Astrocyte (in vitro differentiated cells and primary cell): ENCODE results near the gene CLNS1A. TPM values are rescaled to one million over a fixed set of nuclear protein-coding genes. Genes with fewer than 3 reads are reported as not detected.

ENCODE experiments used
- DNase-seq: peaks from one replicate; pipeline ENCODE4 v3.0.0-alpha.2; 2010; ENCODE audit warnings: low read depth
- FAIRE-seq: peaks from 2 replicates; lab custom pipeline; 2011; peaks lifted over from hg19 to GRCh38; lab: Jason Lieb, UNC
- H2AFZ ChIP-seq: 2 replicates; pipeline ENCODE4 v1.6.0; 2012; ENCODE audit warnings: low read depth, low read length, inconsistent platforms
- H3K27ac ChIP-seq: 2 replicates; pipeline ENCODE4 v1.5.1; 2011; ENCODE audit warnings: low read depth, low read length, inconsistent platforms
- H3K27me3 ChIP-seq: 2 replicates; pipeline ENCODE4 v1.6.0; 2011; ENCODE audit warnings: low read length, inconsistent platforms; ENCODE audit not compliant: insufficient read depth
- H3K36me3 ChIP-seq: 2 replicates; pipeline ENCODE4 v1.5.1; 2011; ENCODE audit warnings: low read length, inconsistent platforms; ENCODE audit not compliant: insufficient read depth
- H3K4me1 ChIP-seq: 2 replicates; pipeline ENCODE4 v1.5.1; 2011; ENCODE audit warnings: low read length, inconsistent platforms; ENCODE audit not compliant: insufficient read depth
- H3K4me2 ChIP-seq: 2 replicates; pipeline ENCODE4 v1.6.0; 2012; ENCODE audit warnings: low read length, inconsistent platforms
- H3K4me3 ChIP-seq: 2 replicates; pipeline ENCODE4 v1.5.1; 2011; ENCODE audit warnings: low read depth, mild to moderate bottlenecking, low read length, inconsistent platforms; ENCODE audit not compliant: insufficient read depth
- H3K79me2 ChIP-seq: 2 replicates; pipeline ENCODE4 v1.6.0; 2012; ENCODE audit warnings: mild to moderate bottlenecking, low read length, inconsistent platforms; ENCODE audit not compliant: insufficient read depth
- H3K9ac ChIP-seq: 2 replicates; pipeline ENCODE4 v1.6.0; 2012; ENCODE audit warnings: mild to moderate bottlenecking, low read length, inconsistent platforms
- H3K9me3 ChIP-seq: 2 replicates; pipeline ENCODE4 v1.5.1; 2012; ENCODE audit warnings: low read depth, mild to moderate bottlenecking, low read length, inconsistent platforms; ENCODE audit not compliant: insufficient read depth
- H4K20me1 ChIP-seq: 2 replicates; pipeline ENCODE4 v1.6.0; 2012; ENCODE audit warnings: low read length, inconsistent platforms; ENCODE audit not compliant: insufficient read depth
- H3K27ac Mint-ChIP-seq: one replicate; pipeline ENCODE4 v1.8.0; 2021; ENCODE audit warnings: mild to moderate bottlenecking, mixed read lengths; ENCODE audit not compliant: unreplicated experiment
- H3K27me3 Mint-ChIP-seq: one replicate; pipeline ENCODE4 v1.8.0; 2021; ENCODE audit warnings: low read depth, mixed read lengths; ENCODE audit not compliant: unreplicated experiment
- H3K36me3 Mint-ChIP-seq: one replicate; pipeline ENCODE4 v1.8.0; 2021; ENCODE audit warnings: low read depth, mixed read lengths; ENCODE audit not compliant: unreplicated experiment
- H3K4me1 Mint-ChIP-seq: one replicate; pipeline ENCODE4 v1.8.0; 2021; ENCODE audit warnings: low read depth, mixed read lengths; ENCODE audit not compliant: unreplicated experiment
- H3K4me3 Mint-ChIP-seq: one replicate; pipeline ENCODE4 v1.8.0; 2021; ENCODE audit warnings: mild to moderate bottlenecking, moderate library complexity, mixed read lengths; ENCODE audit not compliant: unreplicated experiment
- H3K9me3 Mint-ChIP-seq: one replicate; pipeline ENCODE4 v1.8.0; 2021; ENCODE audit warnings: mild to moderate bottlenecking, mixed read lengths; ENCODE audit not compliant: unreplicated experiment
- CTCF ChIP-seq: IDR thresholded peaks from 2 replicates; pipeline ENCODE4 v1.5.1; 2011; ENCODE audit warnings: low read depth, mild to moderate bottlenecking, inconsistent platforms, low read length, moderate library complexity; ENCODE audit not compliant: insufficient read depth
- EZH2 ChIP-seq: IDR thresholded peaks from 2 replicates; pipeline ENCODE4 v1.6.1; 2012; ENCODE audit warnings: mild to moderate bottlenecking, low read length, inconsistent platforms; ENCODE audit not compliant: insufficient read depth
- total RNA-seq: library from RNA; stranded (reverse); gene quantifications from 2 replicates; pipeline ENCODE4 v1.2.1, GENCODE V29; 2021

CLNS1A gene
- total RNA-seq, 1 donor from 2014 or later = 104 TPM

GRCh38 chr11:77596626-77597025, 41.0 kb downstream of the CLNS1A start:
- Mint-ChIP-seq H3K4me3 (no peak overlapping the region), H3K36me3 (peaks cover 1% of the 10 kb centered on the region), H3K9me3 (no peaks in the 10 kb centered on the region), H3K4me1 (peaks cover 2% of the 10 kb centered on the region), H3K27ac (no peak overlapping the region), H3K27me3 (no peaks in the 10 kb centered on the region)
- Histone ChIP-seq H3K4me3 (no peak overlapping the region), H3K4me2 (no peak overlapping the region), H3K79me2 (no peaks in the 10 kb centered on the region), H3K27me3 (no peaks in the 10 kb centered on the region), H2AFZ (no peak overlapping the region), H3K9me3 (no peaks in the 10 kb centered on the region), H3K36me3 (no peaks in the 10 kb centered on the region), H3K4me1 (peaks cover 2% of the 10 kb centered on the region), H3K9ac (no peak overlapping the region), H3K27ac (no peak overlapping the region), H4K20me1 (no peaks in the 10 kb centered on the region)
- TF ChIP-seq EZH2 = no peak
- no peak for TF ChIP-seq CTCF
- no peak for FAIRE-seq
- DNase-seq = peak; percentile 20

- Mint-ChIP-seq H3K4me3 (no peak overlapping the region), H3K9me3 (no peaks in the 10 kb centered on the region), H3K27me3 (peaks cover 2% of the 10 kb centered on the region), H3K36me3 (peaks cover 1% of the 10 kb centered on the region), H3K4me1 (no peaks in the 10 kb centered on the region), H3K27ac (no peak overlapping the region)
- no peak for TF ChIP-seq EZH2
- TF ChIP-seq CTCF = no peak
- FAIRE-seq (no peak), DNase-seq (no peak)
- H3K27me3 ChIP-seq = no peaks in the 10 kb centered on the region
- H3K4me2 ChIP-seq = no peak overlapping the region
- H4K20me1 ChIP-seq = peaks cover 6% of the 10 kb centered on the region
- no peaks in the 10 kb centered on the region for H3K9me3 ChIP-seq
- H3K79me2 ChIP-seq = no peaks in the 10 kb centered on the region
- no peaks in the 10 kb centered on the region for H3K36me3 ChIP-seq
- no peak overlapping the region for H3K4me3 ChIP-seq
- no peak overlapping the region for H3K9ac ChIP-seq
- peaks cover 10% of the 10 kb centered on the region for H3K4me1 ChIP-seq
- no peak overlapping the region for H3K27ac ChIP-seq
- no peak overlapping the region for H2AFZ ChIP-seq
These were observed 43.7 kb downstream of the CLNS1A start for GRCh38 chr11:77593883-77594282.

- Histone ChIP-seq H3K9me3 (no peaks in the 10 kb centered on the region), H4K20me1 (peaks cover 6% of the 10 kb centered on the region), H3K27ac (no peak overlapping the region), H2AFZ (no peak overlapping the region), H3K79me2 (no peaks in the 10 kb centered on the region), H3K4me1 (peaks cover 10% of the 10 kb centered on the region), H3K4me2 (no peak overlapping the region), H3K27me3 (no peaks in the 10 kb centered on the region), H3K4me3 (no peak overlapping the region), H3K36me3 (no peaks in the 10 kb centered on the region), H3K9ac (no peak overlapping the region)
- H3K36me3 Mint-ChIP-seq = peaks cover 1% of the 10 kb centered on the region
- DNase-seq = no peak
- FAIRE-seq = no peak
- H3K4me3 Mint-ChIP-seq = no peak overlapping the region
- peaks cover 2% of the 10 kb centered on the region for H3K27me3 Mint-ChIP-seq
- no peaks in the 10 kb centered on the region for H3K9me3 Mint-ChIP-seq
- TF ChIP-seq CTCF (no peak), EZH2 (no peak)
- H3K27ac Mint-ChIP-seq = no peak overlapping the region
- no peaks in the 10 kb centered on the region for H3K4me1 Mint-ChIP-seq
These were observed 44.9 kb downstream of the CLNS1A start for GRCh38 chr11:77592727-77593126.
